ENCODE measurements around the gene CIC. TPM values are rescaled to one million over a fixed set of nuclear protein-coding genes. Genes with fewer than 3 reads are reported as not detected.

Gene CIC
- total and polyA plus RNA-seq, 9 of the 15 experiments (the other 6 are each of a cell fraction or from before 2014, with no cell fraction given): 0.07 to 44.7 (median 8.6) TPM

- no peak for TF ChIP-seq HNRNPLL (IDR thresholded peaks at IDR 0.05; ENCODE audit: low read depth, low read length, poor library complexity, severe bottlenecking)
- no peak for TF ChIP-seq TEAD1 (CRISPR knock-in tag; IDR thresholded peaks at IDR 0.05)
- peak in 1 of 2 experiments; percentile 33; a peak in 1 of 4 replicates for TF ChIP-seq ZNF639 (CRISPR knock-in tag; conservative IDR thresholded peaks at IDR 0.05 in 1 of 2, IDR thresholded peaks at IDR 0.05 in 1 of 2)
- no peak for TF ChIP-seq BRF1 (IDR thresholded peaks at IDR 0.05; ENCODE audit: borderline replicate concordance, extremely low read depth, insufficient read length)
- no peak for TF ChIP-seq NRF1 (conservative IDR thresholded peaks at IDR 0.05 in 1 of 2, IDR thresholded peaks at IDR 0.05 in 1 of 2)
- no peak for TF ChIP-seq NR0B1 (IDR thresholded peaks at IDR 0.05; ENCODE audit: partially characterized antibody)
- no peak for TF ChIP-seq E2F1 (CRISPR knock-in tag; IDR thresholded peaks at IDR 0.05)
- TF ChIP-seq ELF2 (CRISPR knock-in tag; IDR thresholded peaks at IDR 0.05): no peak
- no peak for TF ChIP-seq ZNF507 (tag; conservative IDR thresholded peaks at IDR 0.05)
- TF ChIP-seq ETV1 (tag; conservative IDR thresholded peaks at IDR 0.05; ENCODE audit: low read depth): no peak
- TF ChIP-seq ZNF444 (CRISPR knock-in tag; IDR thresholded peaks at IDR 0.05): no peak
- TF ChIP-seq ZNF707 (CRISPR knock-in tag; conservative IDR thresholded peaks at IDR 0.05): no peak
- no peak for TF ChIP-seq DNMT1 (IDR thresholded peaks at IDR 0.05)
- TF ChIP-seq HDAC2 (IDR thresholded peaks at IDR 0.05): no peak
- no peak for TF ChIP-seq ZNF780A (CRISPR knock-in tag; IDR thresholded peaks at IDR 0.05)
- no peak for TF ChIP-seq HES1 (IDR thresholded peaks at IDR 0.05; ENCODE audit: low read depth)
- TF ChIP-seq RAD21 (CRISPR knock-in tag; conservative IDR thresholded peaks at IDR 0.05 in 1 of 2, IDR thresholded peaks at IDR 0.05 in 1 of 2): no peak
- TF ChIP-seq VEZF1 (CRISPR knock-in tag; IDR thresholded peaks at IDR 0.05): peak; percentile 39; the same call in 1 of the 2 replicates
- no peak for TF ChIP-seq CBFB (CRISPR knock-in tag; IDR thresholded peaks at IDR 0.05)
- TF ChIP-seq EGR1 (conservative IDR thresholded peaks at IDR 0.05): no peak
Measured at GRCh38 chr19:42316223-42317211, 47.5 kb downstream of the CIC start (continued).
